Measurements from ENCODE around the gene POM121L12.

Gene POM121L12

DNA sequence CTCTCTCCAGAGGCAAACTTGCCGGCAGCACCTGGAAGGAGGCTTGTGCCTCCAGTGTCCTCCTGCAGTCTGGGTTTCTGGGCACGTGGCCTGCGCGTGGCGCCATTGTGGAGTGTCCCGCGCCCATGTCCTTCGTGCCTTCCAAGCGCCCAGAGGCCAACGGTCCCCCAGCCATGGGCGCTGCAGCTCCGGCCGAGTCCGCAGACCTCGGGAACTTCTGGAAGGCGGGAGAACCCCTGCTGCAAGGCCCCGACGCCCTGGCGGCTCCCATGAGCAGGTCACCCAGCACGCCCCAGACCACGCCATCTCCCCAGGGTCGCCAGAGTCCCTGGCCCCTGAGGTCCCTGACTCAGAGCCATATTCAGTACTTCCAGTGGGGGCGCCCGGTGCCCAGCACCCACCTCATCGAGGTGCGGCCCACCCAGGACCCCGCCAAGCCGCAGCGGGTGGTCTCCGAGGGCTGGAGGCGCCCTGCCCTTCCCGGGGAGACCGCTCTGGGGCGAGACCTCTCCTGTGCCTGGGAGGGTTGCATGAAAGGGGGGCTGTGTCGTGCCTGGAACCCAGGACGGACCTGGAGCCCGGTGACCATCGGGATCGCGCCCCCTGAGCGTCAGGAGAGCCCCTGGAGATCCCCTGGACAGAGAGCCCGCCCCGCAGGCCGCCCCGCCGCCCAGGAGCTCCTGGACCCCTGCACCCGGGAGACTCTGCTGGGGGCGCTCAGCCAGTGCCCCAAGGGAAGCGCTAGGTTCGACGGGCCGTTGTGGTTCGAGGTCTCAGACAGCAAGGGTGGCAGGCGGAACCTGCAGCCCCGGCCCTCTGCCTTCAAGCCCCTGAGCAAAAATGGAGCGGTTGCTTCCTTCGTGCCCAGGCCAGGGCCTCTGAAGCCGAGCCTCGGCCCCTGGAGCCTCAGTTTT lies at the start of gene POM121L12:
POM121L12 (plus strand) TSS at position 135 of the 914 bp plus-strand sequence; CDS start at position 174, 39 bp downstream.
- no peak for DNase-seq (ENCODE audit: extremely low read depth, insufficient read length)
- no peak within 1 kb of the TSS for H3K4me3 ChIP-seq (replicated peaks; ENCODE audit: low read depth, low read length)
- no peaks in the 10 kb centered on the region for H3K27me3 ChIP-seq (replicated peaks; ENCODE audit: control insufficient read depth, insufficient read depth, low read length)
- TF ChIP-seq, protein P1, sequence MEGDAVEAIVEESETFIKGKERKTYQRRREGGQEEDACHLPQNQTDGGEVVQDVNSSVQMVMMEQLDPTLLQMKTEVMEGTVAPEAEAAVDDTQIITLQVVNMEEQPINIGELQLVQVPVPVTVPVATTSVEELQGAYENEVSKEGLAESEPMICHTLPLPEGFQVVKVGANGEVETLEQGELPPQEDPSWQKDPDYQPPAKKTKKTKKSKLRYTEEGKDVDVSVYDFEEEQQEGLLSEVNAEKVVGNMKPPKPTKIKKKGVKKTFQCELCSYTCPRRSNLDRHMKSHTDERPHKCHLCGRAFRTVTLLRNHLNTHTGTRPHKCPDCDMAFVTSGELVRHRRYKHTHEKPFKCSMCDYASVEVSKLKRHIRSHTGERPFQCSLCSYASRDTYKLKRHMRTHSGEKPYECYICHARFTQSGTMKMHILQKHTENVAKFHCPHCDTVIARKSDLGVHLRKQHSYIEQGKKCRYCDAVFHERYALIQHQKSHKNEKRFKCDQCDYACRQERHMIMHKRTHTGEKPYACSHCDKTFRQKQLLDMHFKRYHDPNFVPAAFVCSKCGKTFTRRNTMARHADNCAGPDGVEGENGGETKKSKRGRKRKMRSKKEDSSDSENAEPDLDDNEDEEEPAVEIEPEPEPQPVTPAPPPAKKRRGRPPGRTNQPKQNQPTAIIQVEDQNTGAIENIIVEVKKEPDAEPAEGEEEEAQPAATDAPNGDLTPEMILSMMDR (IDR thresholded peaks at IDR 0.05; ENCODE audit: insufficient read depth, low read length, poor library complexity, severe bottlenecking): no peak
- H3K36me3 ChIP-seq (ENCODE audit: control insufficient read depth, insufficient read depth, low read length): no peaks in the 10 kb centered on the region

DNA sequence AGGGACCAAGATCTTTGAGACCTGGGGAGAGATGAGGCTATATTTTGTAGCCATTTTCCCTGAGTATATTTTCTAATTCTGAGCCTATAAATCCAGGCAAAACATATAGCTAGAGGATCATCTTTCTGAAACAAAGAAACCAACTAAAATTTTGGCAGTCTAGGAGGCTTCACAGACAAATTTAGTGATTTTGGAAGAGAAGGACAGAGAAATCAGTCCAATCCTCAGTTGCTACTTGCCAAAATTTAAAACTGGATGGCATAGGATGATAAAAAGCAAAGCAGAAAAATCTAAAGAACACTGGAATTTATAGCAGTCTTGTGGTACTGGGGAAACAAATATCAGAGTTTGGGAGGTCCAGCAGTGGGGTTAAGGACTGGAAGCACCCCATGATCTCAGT lies 43.4 kb upstream of the POM121L12 start:
- Histone ChIP-seq H3K4me3 (replicated peaks; ENCODE audit: low read depth, low read length) (no peak overlapping the region), H3K36me3 (ENCODE audit: control insufficient read depth, insufficient read depth, low read length) (no peaks in the 10 kb centered on the region), H3K27me3 (replicated peaks; ENCODE audit: control insufficient read depth, insufficient read depth, low read length) (no peaks in the 10 kb centered on the region)
- TF ChIP-seq, protein P1 (IDR thresholded peaks at IDR 0.05; ENCODE audit: insufficient read depth, low read length, poor library complexity, severe bottlenecking): no peak
- no peak for DNase-seq (ENCODE audit: extremely low read depth, insufficient read length)

DNA sequence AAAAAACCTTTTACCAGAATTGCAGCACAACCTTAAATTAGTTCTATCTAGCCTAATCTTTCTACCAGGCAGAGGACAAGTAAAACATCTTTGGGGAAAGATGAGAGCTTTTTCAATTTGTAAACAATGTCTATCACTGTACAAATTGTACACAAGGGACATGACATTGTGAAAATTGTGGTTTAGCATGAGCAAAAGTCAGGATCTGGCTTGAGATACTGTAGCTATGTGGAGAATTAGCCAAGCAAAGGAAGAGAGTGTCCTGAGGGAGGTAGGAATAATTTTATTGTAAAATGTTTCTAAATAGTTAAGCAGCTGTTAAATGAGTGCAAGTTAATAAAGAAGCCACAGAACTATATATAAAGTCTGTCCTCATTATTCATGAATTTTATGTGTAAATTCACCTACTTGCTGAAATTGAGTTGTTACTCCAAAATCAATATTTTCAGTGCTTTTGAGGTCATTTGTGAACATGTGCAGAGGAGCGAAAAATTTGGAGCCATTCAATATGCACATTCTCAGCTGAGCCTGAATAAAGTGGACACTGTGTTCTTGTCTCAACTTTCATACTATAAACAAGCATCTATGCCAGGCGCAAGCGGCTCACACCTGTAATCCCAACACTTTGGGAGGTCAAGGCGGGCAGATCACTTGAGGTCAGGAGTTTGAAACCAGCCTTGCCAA lies 42.8 kb upstream of the POM121L12 start:
- Histone ChIP-seq H3K4me3 (replicated peaks; ENCODE audit: low read depth, low read length) (no peak overlapping the region), H3K36me3 (ENCODE audit: control insufficient read depth, insufficient read depth, low read length) (no peaks in the 10 kb centered on the region), H3K27me3 (replicated peaks; ENCODE audit: control insufficient read depth, insufficient read depth, low read length) (no peaks in the 10 kb centered on the region)
- TF ChIP-seq, protein P1 (IDR thresholded peaks at IDR 0.05; ENCODE audit: insufficient read depth, low read length, poor library complexity, severe bottlenecking): no peak
- DNase-seq (ENCODE audit: extremely low read depth, insufficient read length): no peak

DNA sequence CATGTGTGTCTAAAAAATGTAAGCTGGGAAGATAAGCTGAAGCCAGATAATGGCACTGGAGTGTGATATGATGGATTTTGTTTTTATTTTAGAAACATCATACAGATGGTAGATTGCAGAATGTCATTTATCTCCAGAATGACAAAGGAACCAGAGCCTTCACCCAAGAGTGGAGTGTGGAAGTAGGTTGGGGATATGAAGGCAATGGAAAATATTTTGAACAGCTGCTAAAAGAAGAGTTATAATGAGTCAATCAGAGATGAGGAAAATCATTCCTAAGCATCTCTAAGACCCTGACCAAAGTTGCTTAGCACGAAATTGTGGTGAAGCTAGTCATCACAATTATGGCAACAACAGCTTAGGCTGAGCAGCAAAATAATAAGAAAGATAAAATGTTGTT lies 39.8 kb upstream of the POM121L12 start:
- TF ChIP-seq, protein P1 (IDR thresholded peaks at IDR 0.05; ENCODE audit: insufficient read depth, low read length, poor library complexity, severe bottlenecking): no peak
- no peak for DNase-seq (ENCODE audit: extremely low read depth, insufficient read length)
- Histone ChIP-seq H3K4me3 (replicated peaks; ENCODE audit: low read depth, low read length) (no peak overlapping the region), H3K27me3 (replicated peaks; ENCODE audit: control insufficient read depth, insufficient read depth, low read length) (no peaks in the 10 kb centered on the region), H3K36me3 (ENCODE audit: control insufficient read depth, insufficient read depth, low read length) (no peaks in the 10 kb centered on the region)

DNA sequence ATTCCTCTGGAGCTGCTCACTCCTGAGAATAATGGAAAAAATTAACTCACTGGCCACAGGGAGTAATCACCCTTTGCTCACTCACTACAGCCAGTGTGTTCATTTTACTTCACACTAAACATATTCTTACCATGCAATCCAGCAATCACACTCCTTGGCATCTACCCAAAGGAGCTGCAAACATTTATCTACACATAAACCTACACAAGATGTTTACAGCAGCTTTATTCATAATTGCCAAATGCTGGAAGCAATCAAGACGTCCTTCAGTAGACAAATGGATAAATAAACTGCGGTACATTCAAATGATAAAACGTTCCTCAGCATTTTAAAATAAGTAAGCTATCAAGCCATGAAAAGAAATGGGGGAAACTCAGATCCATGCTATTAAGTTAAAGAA lies 34.2 kb upstream of the POM121L12 start:
- DNase-seq (ENCODE audit: extremely low read depth, insufficient read length): no peak
- TF ChIP-seq, protein P1 (IDR thresholded peaks at IDR 0.05; ENCODE audit: insufficient read depth, low read length, poor library complexity, severe bottlenecking): no peak
- Histone ChIP-seq H3K27me3 (replicated peaks; ENCODE audit: control insufficient read depth, insufficient read depth, low read length) (no peaks in the 10 kb centered on the region), H3K4me3 (replicated peaks; ENCODE audit: low read depth, low read length) (no peak overlapping the region), H3K36me3 (ENCODE audit: control insufficient read depth, insufficient read depth, low read length) (no peaks in the 10 kb centered on the region)
